ENCODE measurements around the gene FIBCD1.

DNA sequence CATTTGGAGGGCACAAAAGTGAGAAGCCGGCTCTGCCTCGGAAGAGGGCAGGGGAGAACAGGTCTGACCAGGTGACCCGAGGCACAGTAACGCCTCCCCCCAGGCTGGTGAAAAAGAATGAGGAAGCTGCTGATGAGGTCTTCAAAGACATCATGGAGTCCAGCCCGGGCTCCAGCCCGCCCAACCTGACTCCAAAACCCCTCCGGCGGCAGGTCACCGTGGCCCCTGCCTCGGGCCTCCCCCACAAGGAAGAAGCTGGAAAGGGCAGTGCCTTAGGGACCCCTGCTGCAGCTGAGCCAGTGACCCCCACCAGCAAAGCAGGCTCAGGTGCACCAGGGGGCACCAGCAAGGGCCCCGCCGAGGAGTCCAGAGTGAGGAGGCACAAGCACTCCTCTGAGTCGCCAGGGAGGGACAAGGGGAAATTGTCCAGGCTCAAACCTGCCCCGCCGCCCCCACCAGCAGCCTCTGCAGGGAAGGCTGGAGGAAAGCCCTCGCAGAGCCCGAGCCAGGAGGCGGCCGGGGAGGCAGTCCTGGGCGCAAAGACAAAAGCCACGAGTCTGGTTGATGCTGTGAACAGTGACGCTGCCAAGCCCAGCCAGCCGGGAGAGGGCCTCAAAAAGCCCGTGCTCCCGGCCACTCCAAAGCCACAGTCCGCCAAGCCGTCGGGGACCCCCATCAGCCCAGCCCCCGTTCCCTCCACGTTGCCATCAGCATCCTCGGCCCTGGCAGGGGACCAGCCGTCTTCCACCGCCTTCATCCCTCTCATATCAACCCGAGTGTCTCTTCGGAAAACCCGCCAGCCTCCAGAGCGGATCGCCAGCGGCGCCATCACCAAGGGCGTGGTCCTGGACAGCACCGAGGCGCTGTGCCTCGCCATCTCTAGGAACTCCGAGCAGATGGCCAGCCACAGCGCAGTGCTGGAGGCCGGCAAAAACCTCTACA lies 54.2 kb downstream of the FIBCD1 start:
- TF ChIP-seq ZNF232 (CRISPR knock-in tag; IDR thresholded peaks at IDR 0.05) = no peak
- TF ChIP-seq TP53 (CRISPR knock-in tag; IDR thresholded peaks at IDR 0.05) = no peak
- TF ChIP-seq, protein P1, sequence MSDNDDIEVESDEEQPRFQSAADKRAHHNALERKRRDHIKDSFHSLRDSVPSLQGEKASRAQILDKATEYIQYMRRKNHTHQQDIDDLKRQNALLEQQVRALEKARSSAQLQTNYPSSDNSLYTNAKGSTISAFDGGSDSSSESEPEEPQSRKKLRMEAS (CRISPR knock-in tag; IDR thresholded peaks at IDR 0.05) = no peak
- TF ChIP-seq, protein P2, sequence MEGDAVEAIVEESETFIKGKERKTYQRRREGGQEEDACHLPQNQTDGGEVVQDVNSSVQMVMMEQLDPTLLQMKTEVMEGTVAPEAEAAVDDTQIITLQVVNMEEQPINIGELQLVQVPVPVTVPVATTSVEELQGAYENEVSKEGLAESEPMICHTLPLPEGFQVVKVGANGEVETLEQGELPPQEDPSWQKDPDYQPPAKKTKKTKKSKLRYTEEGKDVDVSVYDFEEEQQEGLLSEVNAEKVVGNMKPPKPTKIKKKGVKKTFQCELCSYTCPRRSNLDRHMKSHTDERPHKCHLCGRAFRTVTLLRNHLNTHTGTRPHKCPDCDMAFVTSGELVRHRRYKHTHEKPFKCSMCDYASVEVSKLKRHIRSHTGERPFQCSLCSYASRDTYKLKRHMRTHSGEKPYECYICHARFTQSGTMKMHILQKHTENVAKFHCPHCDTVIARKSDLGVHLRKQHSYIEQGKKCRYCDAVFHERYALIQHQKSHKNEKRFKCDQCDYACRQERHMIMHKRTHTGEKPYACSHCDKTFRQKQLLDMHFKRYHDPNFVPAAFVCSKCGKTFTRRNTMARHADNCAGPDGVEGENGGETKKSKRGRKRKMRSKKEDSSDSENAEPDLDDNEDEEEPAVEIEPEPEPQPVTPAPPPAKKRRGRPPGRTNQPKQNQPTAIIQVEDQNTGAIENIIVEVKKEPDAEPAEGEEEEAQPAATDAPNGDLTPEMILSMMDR (IDR thresholded peaks at IDR 0.05) = no peak
- TF ChIP-seq NR3C1 (CRISPR knock-in tag; conservative IDR thresholded peaks at IDR 0.05; ENCODE audit: low read depth) = no peak
- no peak for TF ChIP-seq ESRRA (CRISPR knock-in tag; IDR thresholded peaks at IDR 0.05; ENCODE audit: borderline replicate concordance)
- TF ChIP-seq ZNF263 (CRISPR knock-in tag; IDR thresholded peaks at IDR 0.05; ENCODE audit: low read depth) = no peak
- TF ChIP-seq, protein P3, sequence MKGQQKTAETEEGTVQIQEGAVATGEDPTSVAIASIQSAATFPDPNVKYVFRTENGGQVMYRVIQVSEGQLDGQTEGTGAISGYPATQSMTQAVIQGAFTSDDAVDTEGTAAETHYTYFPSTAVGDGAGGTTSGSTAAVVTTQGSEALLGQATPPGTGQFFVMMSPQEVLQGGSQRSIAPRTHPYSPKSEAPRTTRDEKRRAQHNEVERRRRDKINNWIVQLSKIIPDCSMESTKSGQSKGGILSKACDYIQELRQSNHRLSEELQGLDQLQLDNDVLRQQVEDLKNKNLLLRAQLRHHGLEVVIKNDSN (CRISPR knock-in tag; IDR thresholded peaks at IDR 0.05) = no peak
- TF ChIP-seq SP1 (CRISPR knock-in tag; conservative IDR thresholded peaks at IDR 0.05) = no peak
- TF ChIP-seq NR2C2 (CRISPR knock-in tag; IDR thresholded peaks at IDR 0.05) = no peak
- TF ChIP-seq, protein P4, sequence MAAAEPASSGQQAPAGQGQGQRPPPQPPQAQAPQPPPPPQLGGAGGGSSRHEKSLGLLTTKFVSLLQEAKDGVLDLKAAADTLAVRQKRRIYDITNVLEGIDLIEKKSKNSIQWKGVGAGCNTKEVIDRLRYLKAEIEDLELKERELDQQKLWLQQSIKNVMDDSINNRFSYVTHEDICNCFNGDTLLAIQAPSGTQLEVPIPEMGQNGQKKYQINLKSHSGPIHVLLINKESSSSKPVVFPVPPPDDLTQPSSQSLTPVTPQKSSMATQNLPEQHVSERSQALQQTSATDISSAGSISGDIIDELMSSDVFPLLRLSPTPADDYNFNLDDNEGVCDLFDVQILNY (CRISPR knock-in tag; IDR thresholded peaks at IDR 0.05) = no peak
- no peak for TF ChIP-seq ZNF121 (CRISPR knock-in tag; IDR thresholded peaks at IDR 0.05)
- no peak for TF ChIP-seq JUN (CRISPR knock-in tag; IDR thresholded peaks at IDR 0.05)
- TF ChIP-seq, protein P5, sequence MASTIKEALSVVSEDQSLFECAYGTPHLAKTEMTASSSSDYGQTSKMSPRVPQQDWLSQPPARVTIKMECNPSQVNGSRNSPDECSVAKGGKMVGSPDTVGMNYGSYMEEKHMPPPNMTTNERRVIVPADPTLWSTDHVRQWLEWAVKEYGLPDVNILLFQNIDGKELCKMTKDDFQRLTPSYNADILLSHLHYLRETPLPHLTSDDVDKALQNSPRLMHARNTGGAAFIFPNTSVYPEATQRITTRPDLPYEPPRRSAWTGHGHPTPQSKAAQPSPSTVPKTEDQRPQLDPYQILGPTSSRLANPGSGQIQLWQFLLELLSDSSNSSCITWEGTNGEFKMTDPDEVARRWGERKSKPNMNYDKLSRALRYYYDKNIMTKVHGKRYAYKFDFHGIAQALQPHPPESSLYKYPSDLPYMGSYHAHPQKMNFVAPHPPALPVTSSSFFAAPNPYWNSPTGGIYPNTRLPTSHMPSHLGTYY (CRISPR knock-in tag; IDR thresholded peaks at IDR 0.05) = no peak
